Measurements from ENCODE around the gene STAB1. TPM values are rescaled to one million over a fixed set of nuclear protein-coding genes. Genes with fewer than 3 reads are reported as not detected.
A peak's percentile ranks its signal among the peaks of the same experiment; 100 is the strongest.

STAB1 gene
- total and polyA plus RNA-seq, 2 donors, result 19.5 to 315 TPM

- WGBS, result 96% methylated on average over 23 of the region's 23 CpGs
- no peaks in the 10 kb centered on the region for H3K9me3 ChIP-seq (ENCODE audit: control insufficient read depth in 2 of 2, insufficient read depth in 1 of 2, low read length in 1 of 2)
- H3K36me3 ChIP-seq (ENCODE audit: control insufficient read depth in 2 of 2, insufficient read depth in 2 of 2, low read length in 1 of 2), result peaks cover 89 to 92% of the 10 kb centered on the region in 2 donors
- DNase-seq (ENCODE audit: low read depth in 6 of 9, low spot score in 9 of 9), result no peak
- no peak overlapping the region for H3K4me3 ChIP-seq (ENCODE audit: low read length in 2 of 2)
- H3K27me3 ChIP-seq (ENCODE audit: control insufficient read depth in 2 of 2, insufficient read depth in 1 of 2, low read length in 1 of 2), result no peaks in the 10 kb centered on the region
- H3K4me1 ChIP-seq (ENCODE audit: control insufficient read depth in 2 of 2, insufficient read depth in 2 of 2, low read length in 2 of 2), result peaks cover 0 to 3% of the 10 kb centered on the region in 2 donors
- no peak overlapping the region for H3K27ac ChIP-seq (ENCODE audit: low read depth in 1 of 2, low read length in 1 of 2)
Measured at GRCh38 chr3:52481819-52482521, 13.2 kb upstream of the STAB1 start.

- Histone ChIP-seq H3K4me3 (ENCODE audit: low read length in 2 of 2) (no peak overlapping the region), H3K9me3 (ENCODE audit: control insufficient read depth in 2 of 2, insufficient read depth in 1 of 2, low read length in 1 of 2) (no peaks in the 10 kb centered on the region), H3K4me1 (ENCODE audit: control insufficient read depth in 2 of 2, insufficient read depth in 2 of 2, low read length in 2 of 2) (peaks cover 0 to 3% of the 10 kb centered on the region in 2 donors), H3K27me3 (ENCODE audit: control insufficient read depth in 2 of 2, insufficient read depth in 1 of 2, low read length in 1 of 2) (no peaks in the 10 kb centered on the region), H3K36me3 (ENCODE audit: control insufficient read depth in 2 of 2, insufficient read depth in 2 of 2, low read length in 1 of 2) (peaks cover 89 to 91% of the 10 kb centered on the region in 2 donors), H3K27ac (ENCODE audit: low read depth in 1 of 2, low read length in 1 of 2) (no peak overlapping the region)
- DNase-seq (ENCODE audit: low read depth in 6 of 9, low spot score in 9 of 9), result no peak
- WGBS, result 92% methylated on average over 14 of the region's 14 CpGs
Measured at GRCh38 chr3:52483081-52483480, 12.1 kb upstream of the STAB1 start.

- 96% methylated on average over 13 of the region's 13 CpGs for WGBS
- H3K4me1 ChIP-seq (ENCODE audit: control insufficient read depth in 2 of 2, insufficient read depth in 2 of 2, low read length in 2 of 2), result peaks cover 0 to 3% of the 10 kb centered on the region in 2 donors
- H3K9me3 ChIP-seq (ENCODE audit: control insufficient read depth in 2 of 2, insufficient read depth in 1 of 2, low read length in 1 of 2), result no peaks in the 10 kb centered on the region
- no peak overlapping the region for H3K4me3 ChIP-seq (ENCODE audit: low read length in 2 of 2)
- H3K27ac ChIP-seq (ENCODE audit: low read depth in 1 of 2, low read length in 1 of 2), result no peak overlapping the region
- H3K36me3 ChIP-seq (ENCODE audit: control insufficient read depth in 2 of 2, insufficient read depth in 2 of 2, low read length in 1 of 2), result peaks cover 89% of the 10 kb centered on the region in 2 donors
- DNase-seq (ENCODE audit: low read depth in 6 of 9, low spot score in 9 of 9), result no peak
- no peaks in the 10 kb centered on the region for H3K27me3 ChIP-seq (ENCODE audit: control insufficient read depth in 2 of 2, insufficient read depth in 1 of 2, low read length in 1 of 2)
Measured at GRCh38 chr3:52483577-52484381, 11.4 kb upstream of the STAB1 start.

GRCh38 chr3:52484680-52485461 lies 10.3 kb upstream of the STAB1 start:
- Histone ChIP-seq H3K27me3 (ENCODE audit: control insufficient read depth in 2 of 2, insufficient read depth in 1 of 2, low read length in 1 of 2) (no peaks in the 10 kb centered on the region), H3K4me1 (ENCODE audit: control insufficient read depth in 2 of 2, insufficient read depth in 2 of 2, low read length in 2 of 2) (peaks cover 0 to 3% of the 10 kb centered on the region in 2 donors), H3K27ac (ENCODE audit: low read depth in 1 of 2, low read length in 1 of 2) (peak overlapping the region in 1 of 2 donors; percentile 58), H3K9me3 (ENCODE audit: control insufficient read depth in 2 of 2, insufficient read depth in 1 of 2, low read length in 1 of 2) (no peaks in the 10 kb centered on the region), H3K4me3 (ENCODE audit: low read length in 2 of 2) (no peak overlapping the region), H3K36me3 (ENCODE audit: control insufficient read depth in 2 of 2, insufficient read depth in 2 of 2, low read length in 1 of 2) (peaks cover 89% of the 10 kb centered on the region in 2 donors)
- WGBS, result 93% methylated on average over 10 of the region's 10 CpGs
- DNase-seq (ENCODE audit: low read depth in 6 of 9, low spot score in 9 of 9), result no peak

GRCh38 chr3:52487050-52487787 lies 7.9 kb upstream of the STAB1 start:
- H3K4me3 ChIP-seq (ENCODE audit: low read length in 2 of 2), result no peak overlapping the region
- H3K9me3 ChIP-seq (ENCODE audit: control insufficient read depth in 2 of 2, insufficient read depth in 1 of 2, low read length in 1 of 2), result no peaks in the 10 kb centered on the region
- no peaks in the 10 kb centered on the region for H3K27me3 ChIP-seq (ENCODE audit: control insufficient read depth in 2 of 2, insufficient read depth in 1 of 2, low read length in 1 of 2)
- H3K4me1 ChIP-seq (ENCODE audit: control insufficient read depth in 2 of 2, insufficient read depth in 2 of 2, low read length in 2 of 2), result peaks cover 0 to 3% of the 10 kb centered on the region in 2 donors
- DNase-seq (ENCODE audit: low read depth in 6 of 9, low spot score in 9 of 9), result no peak
- 97% methylated on average over 31 of the region's 31 CpGs for WGBS
- H3K36me3 ChIP-seq (ENCODE audit: control insufficient read depth in 2 of 2, insufficient read depth in 2 of 2, low read length in 1 of 2), result peaks cover 89% of the 10 kb centered on the region in 2 donors
- no peak overlapping the region for H3K27ac ChIP-seq (ENCODE audit: low read depth in 1 of 2, low read length in 1 of 2)

- no peak for DNase-seq (ENCODE audit: low read depth in 6 of 9, low spot score in 9 of 9)
- WGBS, result 99% methylated on average over 59 of the region's 59 CpGs
- Histone ChIP-seq H3K4me3 (ENCODE audit: low read length in 2 of 2) (no peak overlapping the region), H3K27me3 (ENCODE audit: control insufficient read depth in 2 of 2, insufficient read depth in 1 of 2, low read length in 1 of 2) (no peaks in the 10 kb centered on the region), H3K4me1 (ENCODE audit: control insufficient read depth in 2 of 2, insufficient read depth in 2 of 2, low read length in 2 of 2) (peaks cover 0 to 3% of the 10 kb centered on the region in 2 donors), H3K36me3 (ENCODE audit: control insufficient read depth in 2 of 2, insufficient read depth in 2 of 2, low read length in 1 of 2) (peaks cover 89 to 90% of the 10 kb centered on the region in 2 donors), H3K27ac (ENCODE audit: low read depth in 1 of 2, low read length in 1 of 2) (no peak overlapping the region), H3K9me3 (ENCODE audit: control insufficient read depth in 2 of 2, insufficient read depth in 1 of 2, low read length in 1 of 2) (no peaks in the 10 kb centered on the region)
Measured at GRCh38 chr3:52487788-52488691, 7.1 kb upstream of the STAB1 start.

GRCh38 chr3:52488746-52489145 lies 6.4 kb upstream of the STAB1 start:
- no peak overlapping the region for H3K4me3 ChIP-seq (ENCODE audit: low read length in 2 of 2)
- no peak for DNase-seq (ENCODE audit: low read depth in 6 of 9, low spot score in 9 of 9)
- WGBS, result 98% methylated on average over 3 of the region's 3 CpGs
- H3K9me3 ChIP-seq (ENCODE audit: control insufficient read depth in 2 of 2, insufficient read depth in 1 of 2, low read length in 1 of 2), result no peaks in the 10 kb centered on the region
- no peak overlapping the region for H3K27ac ChIP-seq (ENCODE audit: low read depth in 1 of 2, low read length in 1 of 2)
- peaks cover 88 to 93% of the 10 kb centered on the region in 2 donors for H3K36me3 ChIP-seq (ENCODE audit: control insufficient read depth in 2 of 2, insufficient read depth in 2 of 2, low read length in 1 of 2)
- no peaks in the 10 kb centered on the region for H3K4me1 ChIP-seq (ENCODE audit: control insufficient read depth in 2 of 2, insufficient read depth in 2 of 2, low read length in 2 of 2)
- no peaks in the 10 kb centered on the region for H3K27me3 ChIP-seq (ENCODE audit: control insufficient read depth in 2 of 2, insufficient read depth in 1 of 2, low read length in 1 of 2)

- Histone ChIP-seq H3K27me3 (ENCODE audit: control insufficient read depth in 2 of 2, insufficient read depth in 1 of 2, low read length in 1 of 2) (no peaks in the 10 kb centered on the region), H3K9me3 (ENCODE audit: control insufficient read depth in 2 of 2, insufficient read depth in 1 of 2, low read length in 1 of 2) (no peaks in the 10 kb centered on the region), H3K4me3 (ENCODE audit: low read length in 2 of 2) (no peak overlapping the region), H3K36me3 (ENCODE audit: control insufficient read depth in 2 of 2, insufficient read depth in 2 of 2, low read length in 1 of 2) (peaks cover 88 to 91% of the 10 kb centered on the region in 2 donors), H3K27ac (ENCODE audit: low read depth in 1 of 2, low read length in 1 of 2) (no peak overlapping the region), H3K4me1 (ENCODE audit: control insufficient read depth in 2 of 2, insufficient read depth in 2 of 2, low read length in 2 of 2) (peaks cover 0 to 3% of the 10 kb centered on the region in 2 donors)
- DNase-seq (ENCODE audit: low read depth in 6 of 9, low spot score in 9 of 9), result no peak
- WGBS, result 97% methylated on average over 18 of the region's 18 CpGs
Measured at GRCh38 chr3:52489453-52489852, 5.7 kb upstream of the STAB1 start.

All from thymus (tissue), 11 donors.